Ammon's horn (tissue), 1 donor: Measurements from ENCODE around the gene CAPRIN1.

ENCODE experiments used
- DNase-seq: peaks from one replicate; pipeline ENCODE4 v3.0.0-alpha.2; 2016; ENCODE audit warnings: low spot score

CAPRIN1 gene, protein sequence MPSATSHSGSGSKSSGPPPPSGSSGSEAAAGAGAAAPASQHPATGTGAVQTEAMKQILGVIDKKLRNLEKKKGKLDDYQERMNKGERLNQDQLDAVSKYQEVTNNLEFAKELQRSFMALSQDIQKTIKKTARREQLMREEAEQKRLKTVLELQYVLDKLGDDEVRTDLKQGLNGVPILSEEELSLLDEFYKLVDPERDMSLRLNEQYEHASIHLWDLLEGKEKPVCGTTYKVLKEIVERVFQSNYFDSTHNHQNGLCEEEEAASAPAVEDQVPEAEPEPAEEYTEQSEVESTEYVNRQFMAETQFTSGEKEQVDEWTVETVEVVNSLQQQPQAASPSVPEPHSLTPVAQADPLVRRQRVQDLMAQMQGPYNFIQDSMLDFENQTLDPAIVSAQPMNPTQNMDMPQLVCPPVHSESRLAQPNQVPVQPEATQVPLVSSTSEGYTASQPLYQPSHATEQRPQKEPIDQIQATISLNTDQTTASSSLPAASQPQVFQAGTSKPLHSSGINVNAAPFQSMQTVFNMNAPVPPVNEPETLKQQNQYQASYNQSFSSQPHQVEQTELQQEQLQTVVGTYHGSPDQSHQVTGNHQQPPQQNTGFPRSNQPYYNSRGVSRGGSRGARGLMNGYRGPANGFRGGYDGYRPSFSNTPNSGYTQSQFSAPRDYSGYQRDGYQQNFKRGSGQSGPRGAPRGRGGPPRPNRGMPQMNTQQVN

DNA sequence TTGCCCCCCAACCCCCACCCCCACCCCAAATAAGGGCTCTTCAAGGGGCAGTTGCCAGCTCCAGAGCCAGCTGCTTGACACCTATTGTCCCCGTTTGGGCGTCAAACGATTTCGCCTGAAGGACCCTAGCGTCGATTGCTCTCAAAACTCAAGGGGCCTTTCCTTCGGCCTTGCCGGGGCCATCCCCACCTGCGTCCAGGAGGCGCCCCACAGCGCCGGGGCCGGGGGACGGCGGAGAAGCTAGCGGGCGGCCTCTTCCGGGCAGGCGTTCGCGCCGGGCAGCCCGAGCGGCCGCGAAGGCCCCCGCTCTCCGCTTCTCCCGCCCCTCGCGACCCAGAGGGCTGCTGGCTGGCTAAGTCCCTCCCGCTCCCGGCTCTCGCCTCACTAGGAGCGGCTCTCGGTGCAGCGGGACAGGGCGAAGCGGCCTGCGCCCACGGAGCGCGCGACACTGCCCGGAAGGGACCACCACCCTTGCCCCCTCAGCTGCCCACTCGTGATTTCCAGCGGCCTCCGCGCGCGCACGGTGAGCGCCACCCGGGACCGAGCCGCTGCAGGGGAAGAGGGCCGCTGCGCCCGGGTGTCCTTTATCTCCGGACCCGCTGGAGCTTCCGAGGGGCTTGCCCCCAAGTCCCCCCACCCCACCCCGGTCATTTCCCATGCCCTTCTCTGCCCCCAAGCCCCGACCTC is at the start of gene CAPRIN1:
Gene CAPRIN1 (plus strand): TSS at position 383 of the 687 bp plus-strand sequence. CDS start 690 bp downstream, outside the sequence.
- peak; percentile 93 for DNase-seq

DNA sequence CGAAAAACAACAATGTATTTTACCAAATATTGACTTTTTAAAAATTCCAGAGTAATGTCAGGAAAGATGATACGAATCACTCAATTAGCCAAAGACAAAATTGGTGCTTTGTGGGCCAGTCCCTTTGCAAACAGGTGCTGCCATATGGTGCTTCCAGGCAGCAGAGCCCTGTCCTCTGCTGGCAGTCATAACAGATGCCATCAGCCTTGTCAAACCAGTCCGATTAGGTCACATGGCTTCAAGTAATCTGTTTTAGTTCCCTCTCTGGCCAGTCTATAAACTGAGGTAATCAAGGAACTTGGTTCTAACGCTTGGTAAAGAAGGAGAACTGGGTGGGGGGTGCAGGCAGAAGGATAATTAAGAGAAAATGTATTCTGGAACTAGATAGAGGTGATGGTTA is 49.1 kb upstream of the CAPRIN1 start:
- no peak for DNase-seq

DNA sequence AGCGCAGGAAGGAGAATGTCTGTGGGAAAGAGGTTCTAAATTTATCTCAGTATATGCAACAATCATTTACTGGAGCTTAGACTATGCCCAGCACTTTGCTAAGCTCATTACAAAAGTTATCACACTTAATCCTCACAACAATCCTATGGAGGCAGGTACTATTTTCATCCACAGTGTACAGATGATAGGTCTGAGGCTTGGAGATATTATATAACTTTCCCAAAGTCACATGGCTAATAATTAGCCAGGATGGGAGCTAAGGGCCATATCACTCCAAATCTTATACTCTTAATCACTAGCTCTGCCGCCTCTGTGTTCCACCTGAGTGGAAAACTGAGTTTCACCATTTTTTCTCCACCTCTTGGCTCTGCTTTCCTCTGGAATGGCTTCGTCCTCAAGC is 47.3 kb upstream of the CAPRIN1 start:
- no peak for DNase-seq

DNA sequence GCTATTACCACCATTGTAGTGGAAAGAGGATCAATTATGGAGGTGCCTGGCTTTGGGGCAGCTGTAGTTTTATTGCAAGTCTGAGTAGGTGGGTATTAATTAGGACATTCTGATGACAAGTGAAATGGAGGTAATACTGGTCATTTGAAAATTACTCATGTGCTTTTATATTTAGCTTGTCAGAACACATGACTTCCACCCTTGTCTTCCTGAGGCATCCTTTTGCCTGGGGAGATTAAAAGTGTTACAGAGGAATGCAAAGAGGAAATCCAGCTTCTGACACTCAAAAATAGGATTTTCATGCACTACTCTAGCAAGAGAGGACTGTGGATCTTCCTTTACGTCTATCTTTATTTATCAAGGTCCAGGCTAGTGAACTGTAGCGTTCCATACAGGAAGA is 44.7 kb upstream of the CAPRIN1 start:
- DNase-seq: no peak

DNA sequence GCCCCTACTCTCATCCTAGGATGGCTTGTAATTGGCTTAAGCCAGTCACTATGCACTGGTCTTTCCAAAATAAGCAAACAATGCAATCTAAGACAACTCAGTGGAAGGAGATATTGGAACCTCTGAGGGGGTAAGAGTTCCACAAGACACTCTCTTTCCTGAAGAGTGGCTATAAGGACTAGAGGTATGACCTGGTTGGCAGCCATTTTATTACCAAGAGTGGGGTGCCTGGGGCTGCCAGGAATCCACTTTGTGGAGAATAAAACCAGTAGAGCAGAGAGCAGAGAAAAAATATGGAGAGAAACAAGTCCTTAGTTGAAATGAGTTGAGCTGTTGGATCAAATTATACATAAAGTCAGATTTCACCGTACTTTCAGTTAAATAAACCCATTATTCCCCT is 38.8 kb upstream of the CAPRIN1 start:
- DNase-seq: no peak

DNA sequence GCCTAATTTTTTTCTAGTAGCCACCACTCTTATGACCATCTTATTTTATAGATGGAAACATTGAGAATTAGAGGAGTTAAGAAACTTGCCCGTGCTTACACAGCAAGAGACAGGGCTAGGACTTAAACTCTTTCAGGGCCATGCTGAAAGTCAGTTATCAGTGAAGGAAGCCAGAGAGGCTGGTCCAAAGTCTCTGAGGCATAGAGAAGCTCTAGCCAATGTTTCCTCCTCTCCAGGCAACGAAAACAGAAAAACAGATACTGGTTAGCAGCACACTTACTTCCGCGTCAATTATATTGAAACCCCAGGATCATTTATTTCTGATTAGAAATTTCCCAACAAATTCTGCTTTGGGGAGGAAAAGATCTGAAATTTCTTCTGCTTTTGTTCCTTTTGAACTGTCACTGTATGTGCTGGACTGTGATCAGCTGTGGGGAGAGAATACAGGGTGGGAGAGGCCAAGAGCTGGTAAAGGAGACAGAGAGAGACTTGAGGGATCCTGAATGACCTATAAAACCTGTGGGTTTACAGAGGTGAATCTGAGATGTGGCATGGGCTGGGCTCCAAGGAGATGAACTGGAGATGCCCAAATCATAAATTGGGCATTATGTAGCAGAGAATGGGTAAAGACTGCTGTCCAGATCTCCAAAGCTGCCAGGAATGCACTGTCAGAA is 37.5 kb upstream of the CAPRIN1 start:
- no peak for DNase-seq

DNA sequence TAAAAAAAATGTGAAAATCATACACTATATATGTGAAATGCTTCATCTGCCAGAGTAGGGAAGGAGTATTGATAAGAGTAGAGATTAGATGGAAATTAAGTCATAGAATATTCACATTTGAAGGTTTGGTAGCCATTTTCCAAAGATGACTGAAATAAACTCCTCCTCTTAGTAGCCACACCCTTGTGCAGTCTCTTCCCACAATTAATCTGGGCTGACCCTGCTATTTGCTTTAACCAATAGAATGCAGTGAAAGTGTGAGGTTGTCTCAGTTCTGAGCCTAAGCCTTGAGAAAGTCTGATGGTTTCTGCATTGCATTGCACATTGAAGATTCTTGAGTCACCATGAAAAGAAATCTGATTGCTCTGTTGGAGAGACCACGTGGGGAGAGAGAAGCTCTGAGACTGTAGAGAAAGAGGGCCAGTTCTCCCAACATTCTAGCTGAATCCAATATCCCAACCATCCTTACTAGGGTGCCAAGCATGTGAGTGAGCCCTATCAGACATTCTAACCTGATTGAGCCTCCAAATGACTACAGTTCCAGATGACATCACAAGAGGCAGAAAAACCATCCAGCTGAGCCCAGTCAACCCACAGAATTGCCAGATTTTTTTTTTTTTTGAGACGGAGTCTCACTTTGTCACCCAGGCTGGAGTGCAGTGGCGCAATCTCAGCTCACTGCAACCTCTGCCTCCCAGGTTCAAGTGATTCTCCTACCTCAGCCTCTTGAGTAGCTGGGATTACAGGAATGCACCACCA is 29.4 kb upstream of the CAPRIN1 start:
- DNase-seq: no peak

DNA sequence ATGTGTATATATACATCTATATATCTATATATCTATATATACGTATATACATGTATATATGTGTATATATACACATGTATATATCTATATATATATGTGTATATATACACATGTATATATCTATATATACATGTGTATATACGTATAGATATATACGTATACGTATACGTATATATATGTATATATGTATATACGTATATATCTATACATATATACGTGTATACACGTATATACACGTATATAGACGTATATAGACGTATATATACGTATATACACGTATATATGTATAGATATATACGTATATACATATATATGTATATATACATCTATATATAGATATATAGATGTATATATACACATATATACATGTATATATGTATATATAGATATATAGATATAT is 25.1 kb upstream of the CAPRIN1 start:
- DNase-seq: no peak

DNA sequence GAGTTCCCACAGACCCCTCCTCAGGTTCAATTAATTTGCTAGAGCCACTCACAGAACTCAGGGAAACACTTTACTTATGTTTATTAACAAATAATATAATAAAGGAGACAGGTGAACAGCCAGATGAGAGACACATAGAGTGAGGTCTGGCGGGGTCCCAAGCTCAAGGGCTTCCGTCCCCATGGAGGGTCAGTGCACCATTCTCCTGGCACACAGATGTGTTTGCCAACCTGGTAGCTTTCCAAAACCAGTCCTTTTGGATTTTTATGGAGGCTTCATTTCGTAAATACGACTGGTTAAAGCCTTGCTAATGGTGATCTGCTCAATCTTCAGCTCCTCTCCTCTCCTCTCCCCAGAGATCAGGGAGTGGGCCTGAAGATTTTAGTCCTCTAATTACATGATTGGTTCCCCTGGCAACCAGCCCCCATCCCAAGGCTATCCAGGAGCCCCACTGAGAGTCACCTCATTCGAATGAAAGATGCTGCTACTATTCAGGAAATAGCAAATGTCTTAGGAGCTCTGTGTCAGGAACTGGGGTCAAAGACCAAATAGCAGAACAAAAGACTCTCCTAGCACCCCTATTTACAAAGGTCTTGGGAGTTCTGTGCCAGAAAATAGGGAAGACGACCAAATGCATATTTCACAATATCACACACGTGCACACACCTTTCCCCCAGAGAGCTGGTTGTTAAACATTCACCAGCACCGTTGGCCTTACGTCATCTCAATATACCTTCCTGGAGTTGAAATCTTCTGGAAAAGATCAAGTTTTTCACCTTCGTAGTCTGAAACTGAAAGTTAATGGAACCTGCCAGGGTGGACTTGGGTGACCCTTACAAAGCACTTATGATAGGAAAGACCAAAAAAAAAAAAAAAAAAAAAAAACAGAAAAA is 23.8 kb upstream of the CAPRIN1 start:
- no peak for DNase-seq

DNA sequence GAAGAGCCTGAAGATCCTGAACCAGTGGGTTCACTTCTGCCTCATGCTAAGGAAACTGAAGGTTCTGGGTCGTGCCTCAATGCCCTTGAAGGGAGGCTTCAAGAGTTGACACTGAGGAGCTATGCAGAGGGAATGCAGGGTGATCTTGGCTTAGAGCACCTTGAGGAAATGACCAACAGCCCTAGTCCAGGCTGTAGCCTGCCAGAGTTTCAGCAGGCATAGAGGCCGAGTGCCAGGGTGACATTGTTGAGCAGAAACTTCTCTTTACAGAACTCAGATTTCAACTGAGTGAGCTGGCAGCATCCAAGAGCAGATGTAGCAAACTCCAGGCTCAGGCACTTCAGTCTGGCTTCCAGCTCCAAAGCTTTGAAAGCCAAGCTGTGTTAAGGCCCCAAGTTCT is 23.1 kb upstream of the CAPRIN1 start:
- DNase-seq: peak; percentile 72

DNA sequence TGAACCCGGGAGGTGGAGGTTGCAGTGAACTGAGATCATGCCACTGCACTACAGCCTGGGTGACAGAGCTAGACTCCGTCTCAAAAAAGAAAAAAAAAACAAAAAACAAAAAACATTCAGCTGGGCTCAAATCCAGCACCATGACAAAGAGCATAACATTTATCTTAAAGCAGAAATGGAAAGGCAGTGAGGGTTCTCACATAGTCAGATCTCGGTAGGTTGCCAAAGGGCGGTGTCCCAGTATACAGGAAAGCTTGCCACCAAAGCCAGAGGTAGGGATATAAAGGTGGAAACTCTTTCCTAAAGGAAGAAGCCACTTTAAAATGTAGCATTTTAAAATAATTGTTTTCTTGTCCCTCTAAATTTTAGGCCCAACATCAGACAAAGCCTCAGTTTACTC is 22.4 kb upstream of the CAPRIN1 start:
- DNase-seq: no peak

DNA sequence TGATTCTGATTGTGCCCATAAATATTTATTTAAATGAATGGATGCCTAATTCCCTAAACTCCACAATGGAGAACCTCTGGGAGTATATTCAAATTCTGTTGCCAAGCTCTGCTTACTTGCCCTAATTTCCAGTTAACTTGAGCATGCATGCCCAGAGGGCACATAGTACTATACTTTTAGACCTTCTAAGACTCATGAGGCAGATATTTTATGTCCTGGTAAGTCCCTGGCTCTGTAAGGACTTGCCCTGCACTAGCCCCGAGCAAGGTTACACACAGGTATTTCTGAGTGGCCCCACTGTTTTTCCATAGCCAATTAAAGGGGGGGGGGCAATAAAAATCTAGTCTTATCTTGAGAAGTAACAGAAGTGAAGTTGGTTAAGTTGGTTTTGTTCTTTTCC is 21.1 kb upstream of the CAPRIN1 start:
- DNase-seq: no peak

DNA sequence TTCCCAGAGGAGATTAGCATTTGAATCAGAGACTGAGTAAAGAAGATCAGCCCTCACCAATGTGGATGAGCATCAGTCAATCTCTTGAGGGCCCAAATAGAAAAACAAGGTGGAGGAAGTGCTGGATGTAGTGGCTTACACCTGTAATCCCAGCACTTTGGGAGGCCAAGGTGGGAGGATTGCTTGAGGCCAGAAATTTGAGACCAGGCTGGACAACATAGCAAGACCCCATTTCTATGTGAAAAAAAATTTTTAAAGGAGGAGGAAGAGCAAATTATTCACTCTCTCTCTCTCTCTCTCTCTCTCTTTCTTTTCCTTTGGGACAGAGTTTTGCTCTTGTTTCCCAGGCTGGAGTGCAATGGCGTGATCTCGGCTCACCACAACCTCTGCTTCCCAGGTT is 18.1 kb upstream of the CAPRIN1 start:
- no peak for DNase-seq

DNA sequence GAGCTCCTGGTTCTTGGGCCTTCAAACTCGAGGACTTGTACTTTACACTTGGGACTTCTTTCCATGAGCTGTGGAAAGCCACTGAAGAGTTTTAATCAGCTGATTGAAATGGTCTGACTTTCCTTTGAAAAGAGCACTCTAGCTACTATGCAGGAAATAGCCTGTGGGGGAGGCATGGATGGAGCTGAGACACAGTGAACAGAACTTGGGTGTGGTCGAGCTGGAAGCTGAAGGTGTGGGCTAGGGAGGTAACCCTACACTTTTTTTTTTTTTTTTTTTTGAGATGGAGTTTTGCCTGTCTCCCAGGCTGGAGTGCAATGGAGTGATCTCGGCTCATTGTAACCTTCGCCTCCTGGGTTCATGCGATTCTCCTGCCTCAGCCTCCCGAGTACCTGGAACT is 17.5 kb upstream of the CAPRIN1 start:
- DNase-seq: no peak

DNA sequence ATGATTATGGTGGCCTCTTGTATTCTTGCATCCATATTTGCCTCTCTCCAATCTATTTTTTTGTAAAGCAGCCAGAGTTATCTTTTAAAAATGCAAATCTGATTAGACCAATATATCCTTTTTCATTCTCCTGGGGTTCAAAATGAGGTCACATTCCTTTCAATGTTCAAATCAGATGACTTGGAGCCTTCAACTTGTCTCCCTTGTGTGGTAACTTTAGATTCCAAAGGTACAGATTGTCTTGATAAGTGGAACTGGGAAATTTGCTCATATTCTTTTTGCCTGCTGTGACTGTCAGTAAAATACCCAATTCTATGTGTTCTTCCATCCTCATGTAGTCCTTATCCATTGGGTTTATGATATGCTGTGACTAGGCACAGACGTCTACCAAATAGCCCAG is 15.1 kb upstream of the CAPRIN1 start:
- no peak for DNase-seq

DNA sequence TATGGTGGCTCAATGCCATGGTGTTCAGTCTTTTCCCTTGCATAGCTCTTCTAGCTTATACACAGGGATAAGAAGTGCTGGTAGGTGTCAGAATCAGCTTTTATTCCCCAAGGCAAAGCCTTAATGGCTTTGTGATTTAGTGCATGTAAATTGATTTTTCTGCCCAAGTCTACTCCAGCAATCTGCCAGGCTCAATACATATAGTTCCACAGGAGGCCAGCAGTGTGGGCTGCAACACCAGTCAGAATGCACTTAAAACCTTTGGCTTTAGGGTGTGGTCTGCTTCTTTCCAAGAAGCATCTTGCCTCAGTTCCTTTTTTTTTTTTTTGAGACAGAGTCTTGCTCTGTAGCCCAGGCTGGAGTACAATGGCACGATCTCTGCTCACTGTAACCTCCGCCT is 14.5 kb upstream of the CAPRIN1 start:
- DNase-seq: no peak

DNA sequence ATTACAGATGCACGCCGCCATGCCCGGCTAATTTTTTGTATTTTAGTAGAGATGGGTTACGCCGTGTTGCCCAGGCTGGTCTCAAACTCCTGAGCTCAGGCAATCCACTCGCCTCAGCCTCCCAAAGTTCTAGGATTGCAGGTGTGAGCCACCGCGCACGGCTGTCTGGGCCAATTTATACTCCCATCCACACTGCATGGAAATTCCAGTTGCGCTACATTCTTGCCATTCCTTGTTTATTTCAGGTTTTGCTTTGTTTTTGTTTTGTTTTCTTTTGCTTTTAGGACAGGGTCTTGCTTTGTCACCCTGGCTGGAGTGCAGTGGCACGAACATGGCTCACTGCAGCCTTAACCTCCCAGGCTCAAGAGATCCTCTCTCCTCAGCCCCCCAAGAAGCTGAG is 11.0 kb upstream of the CAPRIN1 start:
- no peak for DNase-seq

DNA sequence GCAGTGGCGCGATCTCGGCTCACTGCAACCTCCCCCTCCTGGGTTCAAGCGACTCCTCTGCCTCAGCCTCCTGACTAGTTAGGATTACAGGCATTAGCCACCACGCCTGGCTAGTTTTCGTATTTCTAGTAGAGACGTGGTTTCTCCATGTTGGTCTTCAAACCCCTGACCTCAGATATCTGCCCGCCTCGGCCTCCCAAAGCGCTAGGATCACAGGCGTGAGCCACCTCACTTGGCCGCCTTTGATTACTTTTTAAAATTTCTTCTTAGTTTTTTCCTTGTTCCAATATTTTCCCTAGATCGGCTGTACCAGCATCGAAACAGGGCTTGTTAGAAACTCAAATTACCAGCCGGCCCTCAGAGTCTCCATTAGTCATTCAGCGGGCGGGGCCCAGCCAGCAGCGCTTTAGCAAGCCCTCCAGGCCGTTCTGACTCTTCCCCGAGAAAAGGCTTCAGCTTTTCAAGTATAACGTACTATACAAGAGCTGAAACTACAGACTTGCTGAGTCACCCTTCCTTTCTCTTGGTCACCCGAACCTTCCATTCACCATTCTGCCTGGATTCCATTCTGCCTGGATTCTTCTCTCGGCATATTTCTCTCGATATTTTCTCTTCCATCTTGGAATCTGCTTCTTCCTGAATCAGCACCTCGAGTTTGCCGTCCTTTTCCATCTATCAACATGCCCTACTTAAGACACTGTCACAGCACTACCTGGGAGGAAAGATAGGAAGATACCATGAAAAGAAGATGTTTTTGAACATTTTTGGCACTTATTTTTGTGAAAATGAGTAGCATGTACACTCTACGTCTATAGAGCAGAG is 6.7 kb upstream of the CAPRIN1 start:
- DNase-seq: no peak

DNA sequence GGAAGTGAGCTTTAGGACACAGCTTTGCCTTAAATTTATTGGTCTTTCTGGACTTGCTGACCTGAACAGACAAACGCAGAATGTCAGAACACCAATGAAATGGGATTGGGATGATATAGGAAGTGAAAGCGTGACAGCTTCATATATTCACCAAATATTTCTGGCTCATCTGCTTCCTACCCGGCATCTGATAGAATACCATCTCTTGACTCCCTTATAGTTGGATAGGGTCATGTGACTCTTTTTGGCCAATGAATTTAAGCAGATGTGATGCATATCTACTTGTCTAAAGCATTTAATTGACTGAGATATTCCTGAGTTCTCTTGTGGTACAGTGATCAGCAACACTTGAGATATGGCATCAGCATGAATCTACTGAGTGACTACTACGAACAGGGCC is 2.5 kb upstream of the CAPRIN1 start:
- no peak for DNase-seq
